AG04450 (cell line): ENCODE measurements around the gene PTCD1. TPM values are rescaled to one million over a fixed set of nuclear protein-coding genes. Genes with fewer than 3 reads are reported as not detected.

Experiments used
- CTCF ChIA-PET: fragments of 300-600, 350-600 bp; formaldehyde crosslinking; extraction: SDS; loops from one replicate; lab custom pipeline; 2022; ENCODE audit warnings: antibody characterized with exemption, inconsistent platforms; lab: Charles Lee
- POLR2A ChIA-PET: fragments of 350-600 bp; formaldehyde crosslinking; extraction: SDS; loops from one replicate; lab custom pipeline; 2021; ENCODE audit warnings: antibody characterized with exemption, inconsistent platforms; lab: Yijun Ruan, JAX
- DNase-seq: peaks from one replicate; pipeline ENCODE4 v3.0.0-alpha.2; 2011; ENCODE audit warnings: low read depth, low spot score
- H3K27ac ChIP-seq: one replicate; pipeline ENCODE4 v1.5.1; 2012; ENCODE audit warnings: low read depth, low read length, control low read depth
- H3K27me3 ChIP-seq: one replicate; pipeline ENCODE4 v1.6.0; 2012; ENCODE audit warnings: low read length; ENCODE audit not compliant: control insufficient read depth, insufficient read depth
- H3K4me3 ChIP-seq: 2 replicates; pipeline ENCODE4 v1.5.1; 2011; ENCODE audit warnings: mild to moderate bottlenecking, low read depth, low read length, control low read depth
- H3K9me3 ChIP-seq: 2 replicates; pipeline ENCODE4 v1.5.1; 2012; ENCODE audit warnings: low read length; ENCODE audit not compliant: control insufficient read depth, insufficient read depth
- CTCF ChIP-seq: IDR thresholded peaks from 2 replicates; pipeline ENCODE4 v1.5.1; 2011; ENCODE audit warnings: low read depth, low read length, control low read depth, inconsistent platforms
- polyA plus RNA-seq: library from polyadenylated mRNA; depleted of rRNA; stranded (reverse); fragments of >200 nt; gene quantifications from 2 replicates; pipeline ENCODE4 v1.2.3, GENCODE V29; 2011

PTCD1 gene
- polyA plus RNA-seq, 1 experiment: 2.7 TPM

- no peaks in the 10 kb centered on the region for H3K27me3 ChIP-seq
- H3K4me3 ChIP-seq: no peak overlapping the region
- TF ChIP-seq CTCF: no peak
- ChIA-PET CTCF (no interaction called here), POLR2A (interaction anchor here (0.6 kb wide), 1 partner anchor 443 kb away, joined by 4 read pairs; no protein-coding TSS in a partner anchor)
- H3K9me3 ChIP-seq: no peaks in the 10 kb centered on the region; the same call in 1 of the 2 replicates
- no peak for DNase-seq
- no peak overlapping the region for H3K27ac ChIP-seq
These were observed 16.4 kb downstream of the PTCD1 start for GRCh38 chr7:99422186-99422585.

GRCh38 chr7:99420986-99421385 is 17.6 kb downstream of the PTCD1 start:
- Histone ChIP-seq H3K27ac (no peak overlapping the region), H3K4me3 (no peak overlapping the region), H3K9me3 (no peaks in the 10 kb centered on the region; the same call in 1 of the 2 replicates), H3K27me3 (no peaks in the 10 kb centered on the region)
- ChIA-PET POLR2A (interaction anchor here (1.6 kb wide), 1 partner anchor 12 kb away, joined by 6 read pairs; the partner anchor contains the start of genes BUD31 and PDAP1), CTCF (no interaction called here)
- no peak for TF ChIP-seq CTCF
- no peak for DNase-seq

- ChIA-PET POLR2A (interaction anchor here (0.5 to 1.6 kb wide), 3 partner anchors 11 to 70 kb away, joined by 3 to 6 read pairs (median 4); partner anchors contain the start of genes BUD31 and PDAP1), CTCF (no interaction called here)
- no peak overlapping the region for H3K27ac ChIP-seq
- TF ChIP-seq CTCF: no peak
- no peaks in the 10 kb centered on the region; the same call in 1 of the 2 replicates for H3K9me3 ChIP-seq
- DNase-seq: no peak
- no peak overlapping the region for H3K4me3 ChIP-seq
- no peaks in the 10 kb centered on the region for H3K27me3 ChIP-seq
These were observed 18.4 kb downstream of the PTCD1 start for GRCh38 chr7:99420213-99420612.

GRCh38 chr7:99419323-99420021 is 19.1 kb downstream of the PTCD1 start:
- H3K27me3 ChIP-seq: no peaks in the 10 kb centered on the region
- no peaks in the 10 kb centered on the region for H3K9me3 ChIP-seq
- no peak for TF ChIP-seq CTCF
- no peak for DNase-seq
- POLR2A ChIA-PET: interaction anchor here (0.5 to 0.6 kb wide), 2 partner anchors 18 to 70 kb away, joined by 3 to 4 read pairs; no protein-coding TSS in a partner anchor
- CTCF ChIA-PET: no interaction called here
- no peak overlapping the region for H3K27ac ChIP-seq
- H3K4me3 ChIP-seq: no peak overlapping the region

GRCh38 chr7:99418260-99418659 is 20.3 kb downstream of the PTCD1 start:
- ChIA-PET CTCF (no interaction called here), POLR2A (interaction anchor here (1.9 kb wide), 1 partner anchor 9 kb away, joined by 6 read pairs; the partner anchor contains the start of genes BUD31 and PDAP1)
- Histone ChIP-seq H3K9me3 (no peaks in the 10 kb centered on the region), H3K27me3 (no peaks in the 10 kb centered on the region), H3K27ac (no peak overlapping the region), H3K4me3 (no peak overlapping the region)
- no peak for DNase-seq
- TF ChIP-seq CTCF: no peak
